Smooth muscle cell (in vitro differentiated cells): ENCODE results near the gene GRID1. TPM values are rescaled to one million over a fixed set of nuclear protein-coding genes. Genes with fewer than 3 reads are reported as not detected.

Experiments used
- DNase-seq: peaks from one replicate; lab custom pipeline; 2025; ENCODE audit not compliant: unreplicated experiment; lab: John Stamatoyannopoulos, UW
- H2AFZ ChIP-seq: fragments of 200-600 bp; sonication (generic); 2 replicates; pipeline ENCODE4 v1.6.0; 2016; ENCODE audit warnings: antibody characterized with exemption, low read depth, mild to moderate bottlenecking
- H3F3A ChIP-seq: fragments of 200-600 bp; sonication (generic); 2 replicates; pipeline ENCODE4 v1.6.0; 2017; ENCODE audit warnings: antibody characterized with exemption, low read depth
- H3K27ac ChIP-seq: fragments of 200-600 bp; sonication (generic); 2 replicates; pipeline ENCODE4 v1.5.1; 2016; ENCODE audit warnings: low read depth, mild to moderate bottlenecking
- H3K27me3 ChIP-seq: fragments of 200-600 bp; sonication (generic); 2 replicates; pipeline ENCODE4 v1.6.1; 2016; ENCODE audit warnings: low read depth, mild to moderate bottlenecking
- H3K36me3 ChIP-seq: fragments of 200-600 bp; sonication (generic); 2 replicates; pipeline ENCODE4 v1.5.1; 2016; ENCODE audit warnings: low read depth
- H3K4me1 ChIP-seq: fragments of 200-600 bp; sonication (generic); 2 replicates; pipeline ENCODE4 v1.5.1; 2016; ENCODE audit warnings: low read depth
- H3K4me2 ChIP-seq: fragments of 200-600 bp; sonication (generic); 2 replicates; pipeline ENCODE4 v1.6.0; 2016; ENCODE audit warnings: mild to moderate bottlenecking
- H3K4me3 ChIP-seq: fragments of 200-600 bp; sonication (generic); 2 replicates; pipeline ENCODE4 v1.5.1; 2016; ENCODE audit warnings: mild to moderate bottlenecking
- H3K79me2 ChIP-seq: fragments of 200-600 bp; sonication (generic); 2 replicates; pipeline ENCODE4 v1.6.0; 2016; ENCODE audit warnings: low read depth, mild to moderate bottlenecking
- H3K9ac ChIP-seq: fragments of 200-600 bp; sonication (generic); 2 replicates; pipeline ENCODE4 v1.6.0; 2016; ENCODE audit warnings: low read depth
- H3K9me3 ChIP-seq: fragments of 200-600 bp; sonication (generic); replicated peaks from 2 replicates; pipeline ENCODE4 v1.5.1; 2016; ENCODE audit warnings: low read depth
- H4K20me1 ChIP-seq: fragments of 200-600 bp; sonication (generic); 2 replicates; pipeline ENCODE4 v1.6.0; 2016; ENCODE audit warnings: low read depth
- WGBS: methylation state at CpG from one replicate; pipeline ENCODE4 v1.1.7; 2016; ENCODE audit warnings: low lambda C conversion rate; 5-methylcytosine and 5-hydroxymethylcytosine counted together
- polyA plus RNA-seq: library from polyadenylated mRNA; unstranded; fragments of >200 nt; fragmentation: Nextera tagmentation; extraction: Ambion mirVana; gene quantifications from 2 replicates; pipeline ENCODE4 v1.2.1, GENCODE V29; 2016
- total RNA-seq: library from RNA; depleted of rRNA; stranded (reverse); fragments of >200 nt; gene quantifications from 2 replicates; pipeline ENCODE4 v1.2.3, GENCODE V29; 2014
- TF ChIP-seq, protein P1 (sequence below): fragments of 200-600 bp; sonication (generic); IDR thresholded peaks from 2 replicates; pipeline ENCODE4 v1.5.1; 2017; ENCODE audit warnings: borderline replicate concordance, mild to moderate bottlenecking, antibody characterized with exemption; ENCODE audit not compliant: insufficient read depth, poor library complexity, severe bottlenecking

GRID1 gene
- total and polyA plus RNA-seq, 2 experiments from 2014 or later = 4.4 to 7.4 TPM

DNA sequence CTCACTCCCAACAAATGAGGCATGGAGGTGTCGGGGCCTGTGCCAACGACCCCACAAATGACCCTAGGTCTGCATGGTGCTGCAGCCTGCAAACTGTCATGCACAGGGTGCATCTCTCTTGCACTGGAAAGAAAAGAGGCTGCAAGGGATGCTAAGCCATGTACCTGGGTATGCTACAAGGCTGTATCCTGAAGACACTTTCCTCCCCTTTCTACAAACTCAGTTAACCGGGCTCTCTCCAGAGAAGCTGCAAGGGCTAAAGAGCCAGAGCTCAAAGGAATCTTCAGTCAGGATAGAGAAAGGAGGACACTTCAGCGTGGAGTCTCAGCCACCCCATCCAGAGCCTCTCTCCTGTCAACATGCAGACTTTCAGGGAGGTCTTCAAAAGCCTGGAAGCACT is 449.0 kb downstream of the GRID1 start:
- Histone ChIP-seq H3K27me3 (no peaks in the 10 kb centered on the region), H4K20me1 (no peaks in the 10 kb centered on the region), H3K27ac (no peak overlapping the region), H3K9ac (no peak overlapping the region), H2AFZ (no peak overlapping the region), H3K4me3 (no peak overlapping the region), H3K36me3 (no peaks in the 10 kb centered on the region), H3K9me3 (no peaks in the 10 kb centered on the region), H3K4me2 (no peak overlapping the region), H3F3A (peaks cover 19% of the 10 kb centered on the region), H3K79me2 (no peaks in the 10 kb centered on the region), H3K4me1 (peaks cover 7% of the 10 kb centered on the region)
- WGBS = 55% methylated on average over 4 of the region's 4 CpGs
- DNase-seq = no peak
- TF ChIP-seq, protein P1, sequence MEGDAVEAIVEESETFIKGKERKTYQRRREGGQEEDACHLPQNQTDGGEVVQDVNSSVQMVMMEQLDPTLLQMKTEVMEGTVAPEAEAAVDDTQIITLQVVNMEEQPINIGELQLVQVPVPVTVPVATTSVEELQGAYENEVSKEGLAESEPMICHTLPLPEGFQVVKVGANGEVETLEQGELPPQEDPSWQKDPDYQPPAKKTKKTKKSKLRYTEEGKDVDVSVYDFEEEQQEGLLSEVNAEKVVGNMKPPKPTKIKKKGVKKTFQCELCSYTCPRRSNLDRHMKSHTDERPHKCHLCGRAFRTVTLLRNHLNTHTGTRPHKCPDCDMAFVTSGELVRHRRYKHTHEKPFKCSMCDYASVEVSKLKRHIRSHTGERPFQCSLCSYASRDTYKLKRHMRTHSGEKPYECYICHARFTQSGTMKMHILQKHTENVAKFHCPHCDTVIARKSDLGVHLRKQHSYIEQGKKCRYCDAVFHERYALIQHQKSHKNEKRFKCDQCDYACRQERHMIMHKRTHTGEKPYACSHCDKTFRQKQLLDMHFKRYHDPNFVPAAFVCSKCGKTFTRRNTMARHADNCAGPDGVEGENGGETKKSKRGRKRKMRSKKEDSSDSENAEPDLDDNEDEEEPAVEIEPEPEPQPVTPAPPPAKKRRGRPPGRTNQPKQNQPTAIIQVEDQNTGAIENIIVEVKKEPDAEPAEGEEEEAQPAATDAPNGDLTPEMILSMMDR = no peak

DNA sequence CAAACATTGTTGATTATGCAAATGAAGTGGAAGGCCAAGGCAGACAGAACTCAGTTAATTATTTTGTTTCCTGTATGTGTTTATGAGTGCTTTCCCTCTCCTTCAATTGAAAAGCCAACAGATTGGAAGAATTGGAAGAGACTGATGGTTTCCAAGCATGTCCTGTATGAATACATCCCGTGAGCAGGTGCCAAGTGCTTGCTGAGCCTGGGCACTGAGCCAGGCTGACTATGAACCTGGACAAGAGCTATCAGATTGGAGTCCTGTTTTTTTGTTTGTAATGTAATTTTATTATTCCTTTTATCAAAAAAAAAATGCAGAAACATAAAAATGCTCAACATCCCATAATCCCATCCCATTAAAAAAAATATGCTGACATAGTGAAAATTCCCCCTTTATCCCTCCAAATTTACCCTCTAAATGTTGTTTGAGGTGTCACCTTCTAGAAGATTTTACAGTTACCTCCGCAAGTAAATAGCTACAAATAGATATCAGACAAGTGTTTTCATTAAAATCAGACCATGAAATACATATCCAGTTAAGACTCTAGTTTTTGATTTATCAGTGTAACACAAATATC is 449.5 kb downstream of the GRID1 start:
- Histone ChIP-seq H3K4me3 (no peak overlapping the region), H3K27me3 (no peaks in the 10 kb centered on the region), H3K79me2 (no peaks in the 10 kb centered on the region), H3K9ac (no peak overlapping the region), H3K4me1 (peaks cover 7% of the 10 kb centered on the region), H2AFZ (no peak overlapping the region), H3K9me3 (no peaks in the 10 kb centered on the region), H3K36me3 (no peaks in the 10 kb centered on the region), H3K4me2 (no peak overlapping the region), H4K20me1 (no peaks in the 10 kb centered on the region), H3F3A (peaks cover 14% of the 10 kb centered on the region), H3K27ac (no peak overlapping the region)
- DNase-seq = no peak
- 100% methylated on average over 2 of the region's 2 CpGs for WGBS
- TF ChIP-seq, protein P1 = no peak

- 11% methylated on average over 5 of the region's 5 CpGs for WGBS
- peaks cover 7% of the 10 kb centered on the region for H3K4me1 ChIP-seq
- no peak for DNase-seq
- H4K20me1 ChIP-seq = no peaks in the 10 kb centered on the region
- H3K27me3 ChIP-seq = no peaks in the 10 kb centered on the region
- no peak overlapping the region for H3K27ac ChIP-seq
- H3K36me3 ChIP-seq = no peaks in the 10 kb centered on the region
- H2AFZ ChIP-seq = no peak overlapping the region
- H3K4me2 ChIP-seq = peak overlapping the region; percentile 5
- no peak overlapping the region for H3K9ac ChIP-seq
- H3K9me3 ChIP-seq = no peaks in the 10 kb centered on the region
- TF ChIP-seq, protein P1 = no peak
- H3K79me2 ChIP-seq = no peaks in the 10 kb centered on the region
- H3F3A ChIP-seq = peaks cover 6% of the 10 kb centered on the region
- H3K4me3 ChIP-seq = no peak overlapping the region
Measured at GRCh38 chr10:85916286-85916685, 450.3 kb downstream of the GRID1 start.

DNA sequence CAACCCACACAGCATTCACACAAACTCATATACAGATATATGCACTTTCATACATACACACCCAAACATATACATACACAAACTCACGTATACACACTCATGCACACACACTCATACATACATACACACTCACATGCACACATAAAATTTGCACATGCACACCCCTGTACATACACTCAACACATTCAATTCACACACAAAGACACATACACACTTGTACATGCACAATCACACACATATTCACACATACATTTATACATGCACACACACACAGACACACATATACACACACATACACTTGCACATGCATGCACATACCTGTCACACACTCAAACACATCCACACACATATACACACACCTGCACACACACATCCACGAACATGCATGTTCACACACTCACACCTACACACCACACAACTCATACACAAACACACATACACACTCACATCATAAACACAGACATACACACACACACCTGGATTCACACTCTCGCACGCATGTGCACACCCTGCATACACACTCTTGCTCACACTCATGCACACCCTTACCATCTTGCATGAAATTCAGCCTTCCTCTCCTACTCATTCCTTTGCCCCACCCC is 451.2 kb downstream of the GRID1 start:
- Histone ChIP-seq H3F3A (peaks cover 4% of the 10 kb centered on the region), H2AFZ (no peak overlapping the region), H3K4me3 (no peak overlapping the region), H3K9ac (no peak overlapping the region), H3K79me2 (no peaks in the 10 kb centered on the region), H3K4me1 (peaks cover 7% of the 10 kb centered on the region), H3K27me3 (no peaks in the 10 kb centered on the region), H3K36me3 (no peaks in the 10 kb centered on the region), H4K20me1 (no peaks in the 10 kb centered on the region), H3K27ac (no peak overlapping the region), H3K9me3 (no peaks in the 10 kb centered on the region), H3K4me2 (peak overlapping the region; percentile 5)
- DNase-seq = no peak
- TF ChIP-seq, protein P1 = no peak
- 97% methylated on average over 4 of the region's 4 CpGs for WGBS
